ENCODE measurements around the gene AP3S1. TPM values are rescaled to one million over a fixed set of nuclear protein-coding genes. Genes with fewer than 3 reads are reported as not detected.

AP3S1 gene
- polyA plus RNA-seq, 2 of the 4 experiments (the other 2 are of a cell fraction): 75.7 to 103 TPM

GRCh38 chr5:115831163-115831768, 10.5 kb upstream of the AP3S1 start (continued):
- peak; percentile 78 for TF ChIP-seq CTCF (IDR thresholded peaks at IDR 0.05)
- no peak for TF ChIP-seq USF2 (IDR thresholded peaks at IDR 0.05)
- TF ChIP-seq SREBF2 (IDR thresholded peaks at IDR 0.05): no peak
- TF ChIP-seq BCL3 (IDR thresholded peaks at IDR 0.05): no peak
- peak; percentile 42 to 48; a peak in 3 of 5 replicates for TF ChIP-seq RAD21 (conservative IDR thresholded peaks at IDR 0.05 in 1 of 2, IDR thresholded peaks at IDR 0.05 in 1 of 2)
- TF ChIP-seq ZFP36 (IDR thresholded peaks at IDR 0.05; ENCODE audit: borderline replicate concordance, partially characterized antibody): no peak

- no peak for ATAC-seq
- TF ChIP-seq KDM1A (IDR thresholded peaks at IDR 0.05; ENCODE audit: low read depth) (no peak), MAFK (IDR thresholded peaks at IDR 0.05; ENCODE audit: partially characterized antibody) (peak; percentile 45), JUN (IDR thresholded peaks at IDR 0.05) (no peak)
- H3K27ac ChIP-seq: no peak overlapping the region
- H3K4me2 ChIP-seq: no peak overlapping the region
- WGBS (ENCODE audit: missing lambda C conversion rate): 90% methylated on average over 4 of the region's 4 CpGs
- no peak for FAIRE-seq
- H3K4me1 ChIP-seq: peaks cover 21% of the 10 kb centered on the region; the same call in 2 of the 3 replicates
- POLR2A ChIA-PET: no interaction called here
- DNase-seq (ENCODE audit: low read depth in 1 of 2, low spot score in 1 of 2): no peak
- no peak overlapping the region for H3K4me3 ChIP-seq
- CTCF ChIA-PET: interaction anchor here (0.9 kb wide), 1 partner anchor 201 kb away, joined by 4 read pairs; no protein-coding TSS in a partner anchor
- H3K9me3 ChIP-seq: no peaks in the 10 kb centered on the region
These were observed 6.3 kb upstream of the AP3S1 start for GRCh38 chr5:115835481-115835880.

- H3K4me2 ChIP-seq: peak overlapping the region; percentile 93
- 51% methylated on average over 10 of the region's 10 CpGs for WGBS (ENCODE audit: missing lambda C conversion rate)
- H3K9me3 ChIP-seq: no peaks in the 10 kb centered on the region
- DNase-seq (ENCODE audit: low read depth in 1 of 2, low spot score in 1 of 2) (peak; percentile 53 to 61), ATAC-seq (no peak), FAIRE-seq (no peak)
- ChIA-PET POLR2A (interaction anchor here (0.5 kb wide), 1 partner anchor 176 kb away, joined by 3 read pairs; no protein-coding TSS in a partner anchor), CTCF (interaction anchor here (0.6 to 1.5 kb wide), 11 partner anchors 12 to 527 kb away, joined by 3 to 7 read pairs (median 4); no protein-coding TSS in a partner anchor)
- TF ChIP-seq RAD21 (conservative IDR thresholded peaks at IDR 0.05 in 1 of 2, IDR thresholded peaks at IDR 0.05 in 1 of 2): peak; percentile 44 to 51; a peak in 4 of 5 replicates
- peak; percentile 33; the same call in 1 of the 3 replicates for TF ChIP-seq SMC3 (IDR thresholded peaks at IDR 0.05)
- no peak for TF ChIP-seq GATA3 (IDR thresholded peaks at IDR 0.05; ENCODE audit: borderline replicate concordance)
- no peak for TF ChIP-seq ZFP36 (IDR thresholded peaks at IDR 0.05; ENCODE audit: borderline replicate concordance, partially characterized antibody)
- TF ChIP-seq CTCF (IDR thresholded peaks at IDR 0.05): peak; percentile 45
- TF ChIP-seq FOSL2 (IDR thresholded peaks at IDR 0.05): no peak
- no peak for TF ChIP-seq FOSL2 (CRISPR knock-in tag; IDR thresholded peaks at IDR 0.05)
- H3K4me3 ChIP-seq: no peak overlapping the region
- no peak overlapping the region for H3K27ac ChIP-seq
- H3K4me1 ChIP-seq: peaks cover 30% of the 10 kb centered on the region; the same call in 2 of the 3 replicates
These were observed 2.7 kb upstream of the AP3S1 start for GRCh38 chr5:115838885-115839518.

Data from A549 (cell line).